HepG2 (cell line): ENCODE data around the gene CYP27B1. TPM values are rescaled to one million over a fixed set of nuclear protein-coding genes. Genes with fewer than 3 reads are reported as not detected.
A peak's percentile ranks its signal among the peaks of the same experiment; 100 is the strongest.

Experiments
- E2F2 ChIP-seq: sonication (generic); formaldehyde crosslinking; IDR thresholded peaks from 2 replicates; pipeline ENCODE4 v1.4.0; 2020; ENCODE audit warnings: missing genetic modification reagents, borderline replicate concordance
- EP300 ChIP-seq, 3 experiments: sonication (generic) in 1 of 3; formaldehyde crosslinking in 1 of 3; IDR thresholded peaks; 2 replicates each; pipeline versions ENCODE4 v1.5.1 to v1.6.1; 2011 to 2020; ENCODE audit warnings: low read depth in 2 of 3, low read length in 2 of 3, borderline replicate concordance in 1 of 3, improper control_type of control experiment in 1 of 3, mild to moderate bottlenecking in 1 of 3, missing genetic modification reagents in 1 of 3, moderate library complexity in 1 of 3
- ETS1 ChIP-seq: sonication (generic); formaldehyde crosslinking; IDR thresholded peaks from 2 replicates; pipeline ENCODE4 v1.4.0; 2020; ENCODE audit warnings: missing genetic modification reagents
- FOXC1 ChIP-seq: sonication (generic); formaldehyde crosslinking; IDR thresholded peaks from 2 replicates; pipeline ENCODE4 v1.8.0; 2022; ENCODE audit warnings: mild to moderate bottlenecking, missing genetic modification reagents, borderline replicate concordance
- GATAD2A ChIP-seq: IDR thresholded peaks from 2 replicates; pipeline ENCODE4 v1.6.1; 2016
- MLX ChIP-seq: IDR thresholded peaks from 2 replicates; pipeline ENCODE4 v1.6.1; 2016
- MXD4 ChIP-seq: IDR thresholded peaks from 2 replicates; pipeline ENCODE4 v1.6.1; 2016; ENCODE audit warnings: mild to moderate bottlenecking, missing biosample characterization, missing genetic modification reagents
- NCOA5 ChIP-seq: sonication (generic); formaldehyde crosslinking; IDR thresholded peaks from 2 replicates; pipeline ENCODE4 v1.4.0; 2020; ENCODE audit warnings: missing genetic modification reagents
- NCOR1 ChIP-seq: fragments of 200-600 bp; sonication (generic); IDR thresholded peaks from 2 replicates; pipeline ENCODE4 v1.7.0; 2017; ENCODE audit warnings: antibody characterized with exemption, low read length, borderline replicate concordance
- PPARG ChIP-seq: conservative IDR thresholded peaks from 2 replicates; pipeline ENCODE4 v1.6.1; 2016; ENCODE audit warnings: missing biosample characterization, missing genetic modification reagents
- SIN3B ChIP-seq: fragments of 150-350 bp; IDR thresholded peaks from 2 replicates; pipeline ENCODE4 v1.6.1; 2014; ENCODE audit warnings: low read length
- SRY ChIP-seq: sonication (generic); formaldehyde crosslinking; IDR thresholded peaks from 2 replicates; pipeline ENCODE4 v1.8.0; 2022; ENCODE audit warnings: mild to moderate bottlenecking, missing genetic modification reagents
- THYN1 ChIP-seq: sonication (generic); formaldehyde crosslinking; IDR thresholded peaks from 2 replicates; pipeline ENCODE4 v1.8.1; 2023; ENCODE audit warnings: low read depth, mild to moderate bottlenecking, moderate library complexity, missing genetic modification reagents, borderline replicate concordance
- TRIM24 ChIP-seq: sonication (generic); formaldehyde crosslinking; IDR thresholded peaks from 2 replicates; pipeline ENCODE4 v1.8.0; 2022; ENCODE audit warnings: mild to moderate bottlenecking, missing genetic modification reagents
- UBTF ChIP-seq: sonication (generic); formaldehyde crosslinking; IDR thresholded peaks from 2 replicates; pipeline ENCODE4 v1.4.0; 2020; ENCODE audit warnings: mild to moderate bottlenecking, missing genetic modification reagents
- ZBTB7B ChIP-seq: sonication (generic); formaldehyde crosslinking; IDR thresholded peaks from 2 replicates; pipeline ENCODE4 v1.4.0; 2020; ENCODE audit warnings: missing genetic modification reagents
- ZGPAT ChIP-seq: IDR thresholded peaks from 2 replicates; pipeline ENCODE4 v1.6.1; 2016; ENCODE audit warnings: mild to moderate bottlenecking
- ZNF260 ChIP-seq: sonication (generic); formaldehyde crosslinking; IDR thresholded peaks from 2 replicates; pipeline ENCODE4 v1.4.0; 2020; ENCODE audit warnings: missing genetic modification reagents, low read depth, mild to moderate bottlenecking, borderline replicate concordance
- ZNF639 ChIP-seq: conservative IDR thresholded peaks from 2 replicates; pipeline ENCODE4 v1.6.1; 2018; ENCODE audit warnings: missing genetic modification reagents
- polyA plus RNA-seq, 8 experiments: library from polyadenylated mRNA; depleted of rRNA in 3 of 8; stranded (reverse) in 7 of 8; unstranded in 1 of 8; fragments of >200 nt; fragmentation: Illumina TruSeq in 4 of 8; extraction: Trizol in 4 of 8; gene quantifications; 2 replicates each; pipeline versions ENCODE4 v1.2.1 to v1.2.3, GENCODE V29; 2011 to 2016; ENCODE audit warnings: low read depth in 4 of 8, missing spikeins in 1 of 8, mixed read lengths in 1 of 8; ENCODE audit not compliant: insufficient read depth in 1 of 8
- total RNA-seq, 5 experiments: library from RNA; depleted of rRNA; stranded (reverse); fragments of >200 nt; fragmentation: Illumina TruSeq; extraction: Trizol; gene quantifications; 2 replicates each; pipeline ENCODE4 v1.2.3, GENCODE V29; 2016; ENCODE audit warnings: low read depth in 1 of 5

The CYP27B1 gene
- total and polyA plus RNA-seq, 2 of the 13 experiments (the other 11 are each of a cell fraction or from before 2014, with no cell fraction given): 2.3 to 3.0 TPM

GRCh38 chr12:57782608-57783465 is 16.0 kb upstream of the CYP27B1 start, which contains the start of gene TSFM (continued):
- TF ChIP-seq TRIM24 (CRISPR knock-in tag) (no peak), NCOA5 (no peak), SRY (0 out of 2 replicates have a peak, but pooled peaks have one; percentile 30), FOXC1 (CRISPR knock-in tag) (peak; percentile 85; the same call in 1 of the 2 replicates), PPARG (CRISPR knock-in tag) (peak; percentile 49; the same call in 1 of the 2 replicates), UBTF (CRISPR knock-in tag) (peak; percentile 68), ZNF639 (CRISPR knock-in tag) (peak; percentile 76; the same call in 1 of the 2 replicates), ETS1 (no peak), MXD4 (CRISPR knock-in tag) (peak; percentile 93), ZNF260 (CRISPR knock-in tag) (no peak), EP300 (IDR thresholded peaks at IDR 0.05; ENCODE audit: low read depth in 2 of 2, low read length in 2 of 2) (peak in 1 of 2 experiments; percentile 21; a peak in 1 of 4 replicates), EP300 (CRISPR knock-in tag; IDR thresholded peaks at IDR 0.05; ENCODE audit: borderline replicate concordance) (peak; percentile 35; the same call in 1 of the 2 replicates), GATAD2A (CRISPR knock-in tag) (peak; percentile 87), NCOR1 (no peak), SIN3B (peak; percentile 80; the same call in 1 of the 2 replicates), ZBTB7B (peak; percentile 76; the same call in 1 of the 2 replicates), THYN1 (CRISPR knock-in tag) (no peak), ZGPAT (CRISPR knock-in tag) (peak; percentile 96), E2F2 (CRISPR knock-in tag) (peak; percentile 59; the same call in 1 of the 2 replicates), MLX (CRISPR knock-in tag) (0 out of 2 replicates have a peak, but pooled peaks have one; percentile 10)
